ENCODE results near the gene UPK3BL2.
"Not testable (repeated sequence)": the region's sequence is repeated elsewhere in the genome, so short reads cannot be mapped to it uniquely, and the experiment has no call there.

DNA sequence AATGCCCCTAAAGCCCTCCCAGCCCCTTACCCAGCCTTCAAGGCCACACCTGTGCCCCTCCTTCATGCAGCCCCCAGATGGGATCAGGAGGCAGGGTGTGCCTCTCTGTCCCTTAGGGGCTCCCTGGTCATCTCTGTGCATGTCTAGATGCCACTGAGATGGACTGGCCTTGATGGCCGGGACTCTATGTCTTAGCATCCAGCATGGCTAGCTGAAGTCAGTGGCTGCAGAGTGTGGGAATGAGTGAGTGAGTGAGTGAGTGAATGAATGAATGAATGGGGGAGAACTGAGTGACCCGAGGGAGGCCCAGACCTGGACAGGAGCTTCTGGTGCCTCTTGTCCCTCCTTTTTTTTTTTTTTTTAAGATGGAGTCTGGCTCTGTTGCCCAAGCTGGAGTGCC, 11.4 kb downstream of the UPK3BL2 start:
- TF ChIP-seq TARDBP (IDR thresholded peaks at IDR 0.05); ARNT (IDR thresholded peaks at IDR 0.05); BHLHE40 (IDR thresholded peaks at IDR 0.05; ENCODE audit: borderline replicate concordance); FOXM1 (IDR thresholded peaks at IDR 0.05; ENCODE audit: borderline replicate concordance); HDGF (IDR thresholded peaks at IDR 0.05; ENCODE audit: borderline replicate concordance); ELF4 (IDR thresholded peaks at IDR 0.05); SP1 (IDR thresholded peaks at IDR 0.05); ZNF384 (IDR thresholded peaks at IDR 0.05); FOXA1 (IDR thresholded peaks at IDR 0.05); FOXK2 (IDR thresholded peaks at IDR 0.05); LEF1 (IDR thresholded peaks at IDR 0.05; ENCODE audit: borderline replicate concordance); SUZ12 (IDR thresholded peaks at IDR 0.05): not testable (repeated sequence)
- TF ChIP-seq, protein P1, sequence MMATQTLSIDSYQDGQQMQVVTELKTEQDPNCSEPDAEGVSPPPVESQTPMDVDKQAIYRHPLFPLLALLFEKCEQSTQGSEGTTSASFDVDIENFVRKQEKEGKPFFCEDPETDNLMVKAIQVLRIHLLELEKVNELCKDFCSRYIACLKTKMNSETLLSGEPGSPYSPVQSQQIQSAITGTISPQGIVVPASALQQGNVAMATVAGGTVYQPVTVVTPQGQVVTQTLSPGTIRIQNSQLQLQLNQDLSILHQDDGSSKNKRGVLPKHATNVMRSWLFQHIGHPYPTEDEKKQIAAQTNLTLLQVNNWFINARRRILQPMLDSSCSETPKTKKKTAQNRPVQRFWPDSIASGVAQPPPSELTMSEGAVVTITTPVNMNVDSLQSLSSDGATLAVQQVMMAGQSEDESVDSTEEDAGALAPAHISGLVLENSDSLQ (IDR thresholded peaks at IDR 0.05) = not testable (repeated sequence)

All from HEK293T (cell line).